Measurements from ENCODE around the gene CRIP2.

The CRIP2 gene

GRCh38 chr14:105500036-105500725, 25.6 kb downstream of the CRIP2 start:
- DNase-seq (ENCODE audit: low read depth) = no peak

- no peak for DNase-seq (ENCODE audit: low read depth)
Measured at GRCh38 chr14:105500726-105501101, 26.1 kb downstream of the CRIP2 start.

- no peak for DNase-seq (ENCODE audit: low read depth)
Measured at GRCh38 chr14:105501504-105502291, 27.1 kb downstream of the CRIP2 start.

GRCh38 chr14:105502446-105503295, 28.1 kb downstream of the CRIP2 start:
- no peak for DNase-seq (ENCODE audit: low read depth)

GRCh38 chr14:105503296-105503640, 28.6 kb downstream of the CRIP2 start:
- no peak for DNase-seq (ENCODE audit: low read depth)

GRCh38 chr14:105503935-105504692, 29.5 kb downstream of the CRIP2 start:
- no peak for DNase-seq (ENCODE audit: low read depth)

- no peak for DNase-seq (ENCODE audit: low read depth)
Measured at GRCh38 chr14:105505101-105505500, 30.5 kb downstream of the CRIP2 start.

GRCh38 chr14:105507247-105507646, 32.6 kb downstream of the CRIP2 start:
- no peak for DNase-seq (ENCODE audit: low read depth)

- no peak for DNase-seq (ENCODE audit: low read depth)
Measured at GRCh38 chr14:105508069-105508468, 33.4 kb downstream of the CRIP2 start.

- DNase-seq (ENCODE audit: low read depth) = no peak
Measured at GRCh38 chr14:105508601-105509000, 34.0 kb downstream of the CRIP2 start.

- DNase-seq (ENCODE audit: low read depth) = no peak
Measured at GRCh38 chr14:105517096-105517495, 42.5 kb downstream of the CRIP2 start.

GRCh38 chr14:105519946-105520698, 45.5 kb downstream of the CRIP2 start:
- no peak for DNase-seq (ENCODE audit: low read depth)

- no peak for DNase-seq (ENCODE audit: low read depth)
Measured at GRCh38 chr14:105525326-105525725, 50.7 kb downstream of the CRIP2 start.

- DNase-seq (ENCODE audit: low read depth) = no peak
Measured at GRCh38 chr14:105525861-105526775, 51.5 kb downstream of the CRIP2 start, which contains the start of gene TMEM121. TMEM121 (plus strand) TSS chr14:105526583; CDS start chr14:105528835, 2,252 bp downstream.

GRCh38 chr14:105526776-105527380, 52.3 kb downstream of the CRIP2 start:
- DNase-seq (ENCODE audit: low read depth) = no peak

- DNase-seq (ENCODE audit: low read depth) = no peak
Measured at GRCh38 chr14:105527381-105527825, 52.8 kb downstream of the CRIP2 start.

GRCh38 chr14:105527826-105528585, 53.4 kb downstream of the CRIP2 start:
- peak; percentile 55 for DNase-seq (ENCODE audit: low read depth)

- no peak for DNase-seq (ENCODE audit: low read depth)
Measured at GRCh38 chr14:105528586-105529318, 54.1 kb downstream of the CRIP2 start.
